H9 (cell line): ENCODE data around the gene THSD7B. TPM values are rescaled to one million over a fixed set of nuclear protein-coding genes. Genes with fewer than 3 reads are reported as not detected.

Experiments
- DNase-seq: peaks from one replicate; pipeline ENCODE4 v3.0.0-alpha.2; 2017
- H2AFZ ChIP-seq: one replicate; pipeline ENCODE4 v1.6.1; 2013; ENCODE audit warnings: mild to moderate bottlenecking, low read length, control low read depth, moderate library complexity
- H2AK5ac ChIP-seq: 2 replicates; pipeline ENCODE4 v1.6.1; 2013; ENCODE audit warnings: low read length, control low read depth, mixed read lengths; ENCODE audit not compliant: insufficient read length
- H2BK120ac ChIP-seq: one replicate; pipeline ENCODE4 v1.6.1; 2013; ENCODE audit warnings: low read depth, mild to moderate bottlenecking, low read length, control low read depth, inconsistent platforms; ENCODE audit not compliant: poor library complexity, severe bottlenecking
- H2BK12ac ChIP-seq: 2 replicates; pipeline ENCODE4 v1.6.1; 2013; ENCODE audit warnings: low read length, control low read depth, mixed read lengths, low read depth; ENCODE audit not compliant: insufficient read length
- H2BK15ac ChIP-seq: 2 replicates; pipeline ENCODE4 v1.6.1; 2013; ENCODE audit warnings: low read depth, low read length, control low read depth
- H2BK20ac ChIP-seq: one replicate; pipeline ENCODE4 v1.6.1; 2013; ENCODE audit warnings: low read depth, mild to moderate bottlenecking, low read length, control low read depth, inconsistent platforms; ENCODE audit not compliant: poor library complexity, severe bottlenecking
- H2BK5ac ChIP-seq: 2 replicates; pipeline ENCODE4 v1.6.1; 2013; ENCODE audit warnings: low read length, control low read depth, mixed read lengths; ENCODE audit not compliant: insufficient read length
- H3K14ac ChIP-seq: 2 replicates; pipeline ENCODE4 v1.6.1; 2013; ENCODE audit warnings: low read length, control low read depth; ENCODE audit not compliant: insufficient read depth
- H3K18ac ChIP-seq: 2 replicates; pipeline ENCODE4 v1.6.1; 2013; ENCODE audit warnings: low read depth, mild to moderate bottlenecking, mixed read lengths, low read length, control low read depth; ENCODE audit not compliant: insufficient read length
- H3K23ac ChIP-seq: 2 replicates; pipeline ENCODE4 v1.6.1; 2013; ENCODE audit warnings: low read length, control low read depth, mixed read lengths, low read depth; ENCODE audit not compliant: insufficient read length
- H3K23me2 ChIP-seq: 2 replicates; pipeline ENCODE4 v1.6.1; 2013; ENCODE audit warnings: low read depth, mild to moderate bottlenecking, mixed read lengths, low read length, control low read depth; ENCODE audit not compliant: insufficient read length, poor library complexity, severe bottlenecking
- H3K27ac ChIP-seq: 2 replicates; pipeline ENCODE4 v1.5.1; 2013; ENCODE audit warnings: low read length, control low read depth, mixed read lengths, low read depth; ENCODE audit not compliant: insufficient read length
- H3K27me3 ChIP-seq: 2 replicates; pipeline ENCODE4 v1.6.1; 2013; ENCODE audit warnings: low read length, control low read depth, inconsistent platforms; ENCODE audit not compliant: insufficient read depth
- H3K4ac ChIP-seq: 2 replicates; pipeline ENCODE4 v1.6.1; 2013; ENCODE audit warnings: low read depth, mild to moderate bottlenecking, control low read depth, inconsistent platforms, low read length, moderate library complexity
- H3K4me1 ChIP-seq: 2 replicates; pipeline ENCODE4 v1.6.1; 2013; ENCODE audit warnings: low read length, control low read depth, inconsistent platforms; ENCODE audit not compliant: insufficient read depth
- H3K4me2 ChIP-seq: 2 replicates; pipeline ENCODE4 v1.6.1; 2013; ENCODE audit warnings: low read length, control low read depth, mixed read lengths; ENCODE audit not compliant: insufficient read length, insufficient read depth
- H3K56ac ChIP-seq: 2 replicates; pipeline ENCODE4 v1.6.1; 2013; ENCODE audit warnings: low read depth, mild to moderate bottlenecking, mixed read lengths, low read length, control low read depth; ENCODE audit not compliant: insufficient read length
- H3K79me1 ChIP-seq: 2 replicates; pipeline ENCODE4 v1.6.1; 2013; ENCODE audit warnings: low read depth, mild to moderate bottlenecking, moderate library complexity, low read length, control low read depth, inconsistent platforms; ENCODE audit not compliant: insufficient read depth, poor library complexity, severe bottlenecking
- H3K79me2 ChIP-seq: 2 replicates; pipeline ENCODE4 v1.6.1; 2013; ENCODE audit warnings: low read length, control low read depth, inconsistent platforms; ENCODE audit not compliant: insufficient read depth
- H3K9ac ChIP-seq: 2 replicates; pipeline ENCODE4 v1.6.1; 2013; ENCODE audit warnings: low read length, control low read depth, mixed read lengths; ENCODE audit not compliant: insufficient read length; ENCODE audit errors: extremely low read depth
- H3K9me3 ChIP-seq: one replicate; pipeline ENCODE4 v1.6.1; 2013; ENCODE audit warnings: low read depth, low read length, inconsistent platforms; ENCODE audit not compliant: control insufficient read depth
- H3T11ph ChIP-seq: one replicate; pipeline ENCODE4 v1.6.1; 2013; ENCODE audit warnings: mild to moderate bottlenecking, low read length, control low read depth, inconsistent platforms
- H4K20me1 ChIP-seq: one replicate; pipeline ENCODE4 v1.6.1; 2013; ENCODE audit not compliant: control insufficient read depth, insufficient read length, insufficient read depth
- H4K5ac ChIP-seq: 2 replicates; pipeline ENCODE4 v1.6.1; 2013; ENCODE audit warnings: low read depth, mild to moderate bottlenecking, mixed read lengths, low read length, control low read depth; ENCODE audit not compliant: insufficient read length
- H4K8ac ChIP-seq: replicated peaks from 2 replicates; pipeline ENCODE4 v1.6.1; 2013; ENCODE audit warnings: low read length, control low read depth, mixed read lengths, low read depth; ENCODE audit not compliant: insufficient read length
- H4K91ac ChIP-seq: 2 replicates; pipeline ENCODE4 v1.6.1; 2013; ENCODE audit warnings: low read depth, mild to moderate bottlenecking, moderate library complexity, mixed read lengths, low read length, control low read depth; ENCODE audit not compliant: insufficient read length
- H3K27ac Mint-ChIP-seq, 3 experiments: 2 replicates in 2 of 3; 3 replicates in 1 of 3; pipeline ENCODE4 v1.8.0; 2020 to 2021; ENCODE audit warnings: mixed read lengths in 3 of 3, mild to moderate bottlenecking in 1 of 3, moderate library complexity in 1 of 3
- H3K27me3 Mint-ChIP-seq: 2 replicates; pipeline ENCODE4 v1.8.0; 2021; ENCODE audit warnings: low read depth, mild to moderate bottlenecking, moderate library complexity, mixed read lengths
- H3K36me3 Mint-ChIP-seq, 3 experiments: 2 replicates in 2 of 3; 3 replicates in 1 of 3; pipeline ENCODE4 v1.8.0; 2020 to 2021; ENCODE audit warnings: low read depth in 3 of 3, mixed read lengths in 3 of 3; ENCODE audit not compliant: insufficient read depth in 1 of 3
- H3K4me1 Mint-ChIP-seq, 2 experiments: 2 replicates each; pipeline ENCODE4 v1.8.0; 2020; ENCODE audit warnings: mixed read lengths in 2 of 2
- H3K4me3 Mint-ChIP-seq, 2 experiments: 2 replicates in 1 of 2; 3 replicates in 1 of 2; pipeline ENCODE4 v1.8.0; 2020 to 2021; ENCODE audit warnings: mild to moderate bottlenecking in 2 of 2, mixed read lengths in 2 of 2, moderate library complexity in 1 of 2
- H3K9me3 Mint-ChIP-seq, 2 experiments: 2 replicates in 1 of 2; 3 replicates in 1 of 2; pipeline ENCODE4 v1.8.0; 2020; ENCODE audit warnings: mild to moderate bottlenecking in 2 of 2, mixed read lengths in 2 of 2, moderate library complexity in 1 of 2
- CTCF ChIP-seq: fragments of 200-600 bp; sonication (generic); conservative IDR thresholded peaks from 3 replicates; pipeline ENCODE4 v1.8.0; 2021; ENCODE audit warnings: antibody characterized with exemption, mild to moderate bottlenecking
- WGBS: extraction: QIAGEN DNeasy Blood & Tissue Kit; methylation state at CpG from one replicate; pipeline ENCODE4 v1.1.7; 2013; ENCODE audit warnings: missing lambda C conversion rate, low lambda C conversion rate, mixed read lengths; ENCODE audit not compliant: insufficient read length; ENCODE audit errors: extremely low coverage; 5-methylcytosine and 5-hydroxymethylcytosine counted together
- total RNA-seq: library from RNA; stranded (reverse); gene quantifications from 2 replicates; pipeline ENCODE4 v1.2.1, GENCODE V29; 2021

THSD7B gene
- total RNA-seq, 1 experiment from 2014 or later: 0.85 TPM

GRCh38 chr2:137250401-137250800 lies 485.1 kb downstream of the THSD7B start:
- TF ChIP-seq CTCF: no peak
- no peaks in the 10 kb centered on the region for H3K9me3 Mint-ChIP-seq
- no CpG with 5 or more reads among the region's 3 CpGs for WGBS
- DNase-seq: no peak
- no peak overlapping the region for H2AK5ac ChIP-seq
- no peaks in the 10 kb centered on the region for H3K79me2 ChIP-seq
- H2AFZ ChIP-seq: no peak overlapping the region
- no peaks in the 10 kb centered on the region for H3K27me3 ChIP-seq
- H3K56ac ChIP-seq: no peak overlapping the region
- no peak overlapping the region for H4K91ac ChIP-seq
- H4K5ac ChIP-seq: no peak overlapping the region
- H3K79me1 ChIP-seq: no peaks in the 10 kb centered on the region
- H3K4me1 ChIP-seq: no peaks in the 10 kb centered on the region; the same call in 1 of the 2 replicates
- peaks cover 0 to 5% of the 10 kb centered on the region in 2 experiments; a peak in 3 of 4 replicates for H3K4me1 Mint-ChIP-seq
- H2BK15ac ChIP-seq: no peak overlapping the region
- H2BK120ac ChIP-seq: no peak overlapping the region
- H3K4ac ChIP-seq: no peak overlapping the region
- no peak overlapping the region for H3K4me3 Mint-ChIP-seq
- no peak overlapping the region for H3K23ac ChIP-seq
- no peak overlapping the region for H4K8ac ChIP-seq
- H3K18ac ChIP-seq: no peak overlapping the region
- no peak overlapping the region for H2BK20ac ChIP-seq
- no peak overlapping the region for H2BK12ac ChIP-seq
- H2BK5ac ChIP-seq: no peak overlapping the region
- no peak overlapping the region for H3K27ac ChIP-seq
- H3K9ac ChIP-seq: no peak overlapping the region
- H3K27me3 Mint-ChIP-seq: no peaks in the 10 kb centered on the region
- no peaks in the 10 kb centered on the region for H3K36me3 Mint-ChIP-seq
- no peak overlapping the region for H3K14ac ChIP-seq
- no peaks in the 10 kb centered on the region for H4K20me1 ChIP-seq
- H3K4me2 ChIP-seq: no peak overlapping the region
- H3K27ac Mint-ChIP-seq: no peak overlapping the region
- no peaks in the 10 kb centered on the region for H3K23me2 ChIP-seq
- no peaks in the 10 kb centered on the region for H3K9me3 ChIP-seq
- H3T11ph ChIP-seq: no peak overlapping the region
